GM21529 (cell line): ENCODE measurements around the gene IQCK.

ENCODE experiments used
- ATAC-seq: cut with Tn5 transposase; IDR thresholded peaks from one replicate; pipeline ENCODE4 v1.9.1; 2021; ENCODE audit not compliant: unreplicated experiment

Gene IQCK

GRCh38 chr16:19907161-19907992, 189.3 kb downstream of the IQCK start:
- peak; percentile 57 for ATAC-seq
